ENCODE measurements around the gene SRCAP. TPM values are rescaled to one million over a fixed set of nuclear protein-coding genes. Genes with fewer than 3 reads are reported as not detected.

The SRCAP gene
- total RNA-seq, 1 experiment from 2014 or later, result 6.9 TPM

- no peaks in the 10 kb centered on the region for H3K9me3 ChIP-seq
- no peaks in the 10 kb centered on the region for H3K27me3 ChIP-seq
- H3K4me3 ChIP-seq, result no peak overlapping the region
- peaks cover 94% of the 10 kb centered on the region for H3K36me3 ChIP-seq
- DNase-seq, result no peak
Measured at GRCh38 chr16:30715750-30716445, 16.9 kb downstream of the SRCAP start.

DNA sequence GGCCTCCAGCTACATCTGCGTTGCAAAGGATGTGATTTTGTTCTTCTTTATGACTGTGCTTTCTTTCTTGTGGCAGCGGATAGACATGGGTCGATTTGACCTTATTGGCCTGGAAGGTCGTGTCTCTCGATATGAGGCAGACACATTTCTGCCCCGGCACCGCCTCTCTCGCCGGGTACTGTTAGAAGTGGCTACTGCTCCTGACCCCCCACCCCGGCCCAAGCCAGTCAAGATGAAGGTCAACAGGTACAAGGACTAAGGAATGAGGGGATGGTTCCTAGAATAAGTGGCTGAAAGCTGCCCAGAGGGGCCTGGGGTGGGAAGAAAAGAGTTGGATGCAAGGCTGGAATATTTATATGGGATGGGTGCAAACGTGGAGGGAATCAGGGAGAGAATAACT, 21.1 kb downstream of the SRCAP start:
- DNase-seq, result no peak
- H3K9me3 ChIP-seq, result no peaks in the 10 kb centered on the region
- H3K27me3 ChIP-seq, result no peaks in the 10 kb centered on the region
- H3K36me3 ChIP-seq, result peaks cover 95% of the 10 kb centered on the region
- no peak overlapping the region for H3K4me3 ChIP-seq

- DNase-seq, result no peak
- no peak overlapping the region for H3K4me3 ChIP-seq
- H3K9me3 ChIP-seq, result no peaks in the 10 kb centered on the region
- peaks cover 95% of the 10 kb centered on the region for H3K36me3 ChIP-seq
- no peaks in the 10 kb centered on the region for H3K27me3 ChIP-seq
Measured at GRCh38 chr16:30720694-30721093, 21.7 kb downstream of the SRCAP start.

GRCh38 chr16:30721167-30721566, 22.2 kb downstream of the SRCAP start:
- Histone ChIP-seq H3K4me3 (no peak overlapping the region), H3K36me3 (peaks cover 95% of the 10 kb centered on the region)
- DNase-seq, result no peak

DNA sequence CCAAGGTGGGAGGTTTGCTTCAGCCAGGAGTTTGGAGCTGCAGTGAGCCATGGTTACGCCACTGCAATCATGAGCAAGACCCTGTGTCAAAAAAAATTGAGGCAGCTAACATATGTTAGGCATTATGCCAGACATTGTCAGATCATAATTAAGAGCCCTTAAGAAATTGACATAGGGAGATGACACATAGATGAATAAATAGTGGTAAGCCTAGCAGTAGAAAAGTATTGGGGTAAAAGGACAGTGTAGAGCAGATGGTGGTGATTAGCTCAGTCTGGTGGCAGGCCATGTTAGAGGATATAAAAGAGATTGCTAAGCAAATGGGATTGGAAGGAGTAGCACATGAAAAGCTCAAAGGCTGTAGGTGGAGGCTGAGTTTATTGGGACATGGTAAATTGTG, 22.6 kb downstream of the SRCAP start:
- Histone ChIP-seq H3K4me3 (no peak overlapping the region), H3K9me3 (no peaks in the 10 kb centered on the region), H3K27me3 (no peaks in the 10 kb centered on the region), H3K36me3 (peaks cover 95% of the 10 kb centered on the region)
- DNase-seq, result no peak

More at GRCh38 chr16:30721167-30721566, 22.2 kb downstream of the SRCAP start:
- H3K9me3 ChIP-seq, result no peaks in the 10 kb centered on the region
- H3K27me3 ChIP-seq, result no peaks in the 10 kb centered on the region

GRCh38 chr16:30722443-30722842, 23.5 kb downstream of the SRCAP start:
- DNase-seq, result no peak
- peaks cover 96% of the 10 kb centered on the region for H3K36me3 ChIP-seq
- no peak overlapping the region for H3K4me3 ChIP-seq
- H3K9me3 ChIP-seq, result no peaks in the 10 kb centered on the region
- H3K27me3 ChIP-seq, result no peaks in the 10 kb centered on the region

DNA sequence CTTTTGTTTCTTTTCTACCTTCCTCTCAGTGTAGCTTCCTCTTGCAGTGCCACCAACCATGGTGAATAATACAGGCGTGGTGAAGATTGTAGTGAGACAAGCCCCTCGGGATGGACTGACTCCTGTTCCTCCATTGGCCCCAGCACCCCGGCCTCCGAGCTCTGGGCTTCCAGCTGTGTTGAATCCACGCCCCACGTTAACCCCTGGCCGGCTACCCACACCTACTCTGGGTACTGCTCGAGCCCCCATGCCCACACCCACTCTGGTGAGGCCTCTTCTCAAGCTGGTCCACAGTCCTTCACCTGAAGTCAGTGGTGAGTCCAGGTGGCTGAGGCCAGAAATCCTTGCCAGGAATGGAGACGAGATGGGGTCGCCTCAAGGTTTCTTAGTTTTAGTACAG, 23.9 kb downstream of the SRCAP start:
- Histone ChIP-seq H3K36me3 (peaks cover 97% of the 10 kb centered on the region), H3K27me3 (no peaks in the 10 kb centered on the region), H3K9me3 (no peaks in the 10 kb centered on the region), H3K4me3 (no peak overlapping the region)
- DNase-seq, result no peak

DNA sequence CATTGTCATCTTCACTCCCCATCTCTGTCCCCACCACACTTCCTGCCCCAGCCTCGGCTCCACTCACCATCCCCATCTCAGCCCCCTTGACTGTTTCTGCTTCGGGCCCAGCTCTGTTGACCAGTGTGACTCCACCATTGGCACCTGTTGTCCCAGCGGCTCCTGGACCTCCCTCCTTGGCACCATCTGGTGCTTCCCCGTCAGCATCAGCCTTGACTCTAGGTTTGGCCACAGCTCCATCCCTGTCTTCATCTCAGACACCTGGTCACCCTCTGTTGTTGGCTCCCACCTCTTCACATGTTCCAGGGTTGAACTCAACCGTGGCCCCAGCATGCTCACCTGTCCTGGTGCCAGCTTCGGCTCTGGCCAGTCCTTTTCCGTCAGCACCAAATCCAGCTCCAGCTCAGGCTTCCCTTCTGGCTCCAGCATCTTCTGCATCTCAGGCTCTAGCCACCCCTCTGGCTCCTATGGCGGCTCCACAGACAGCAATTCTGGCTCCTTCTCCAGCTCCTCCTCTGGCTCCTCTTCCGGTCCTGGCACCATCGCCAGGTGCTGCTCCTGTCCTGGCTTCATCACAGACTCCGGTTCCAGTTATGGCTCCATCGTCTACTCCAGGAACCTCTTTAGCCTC, 24.9 kb downstream of the SRCAP start:
- no peak overlapping the region for H3K4me3 ChIP-seq
- H3K36me3 ChIP-seq, result peaks cover 97% of the 10 kb centered on the region
- no peaks in the 10 kb centered on the region for H3K9me3 ChIP-seq
- DNase-seq, result no peak
- no peaks in the 10 kb centered on the region for H3K27me3 ChIP-seq

GRCh38 chr16:30724641-30725417, 25.9 kb downstream of the SRCAP start:
- H3K36me3 ChIP-seq, result peaks cover 100% of the 10 kb centered on the region
- DNase-seq, result no peak

GRCh38 chr16:30725418-30725792, 26.4 kb downstream of the SRCAP start:
- Histone ChIP-seq H3K4me3 (no peak overlapping the region), H3K27me3 (no peaks in the 10 kb centered on the region), H3K36me3 (peaks cover 100% of the 10 kb centered on the region), H3K9me3 (no peaks in the 10 kb centered on the region)
- DNase-seq, result no peak

More at GRCh38 chr16:30724641-30725417, 25.9 kb downstream of the SRCAP start:
- Histone ChIP-seq H3K27me3 (no peaks in the 10 kb centered on the region), H3K4me3 (no peak overlapping the region), H3K9me3 (no peaks in the 10 kb centered on the region)

DNA sequence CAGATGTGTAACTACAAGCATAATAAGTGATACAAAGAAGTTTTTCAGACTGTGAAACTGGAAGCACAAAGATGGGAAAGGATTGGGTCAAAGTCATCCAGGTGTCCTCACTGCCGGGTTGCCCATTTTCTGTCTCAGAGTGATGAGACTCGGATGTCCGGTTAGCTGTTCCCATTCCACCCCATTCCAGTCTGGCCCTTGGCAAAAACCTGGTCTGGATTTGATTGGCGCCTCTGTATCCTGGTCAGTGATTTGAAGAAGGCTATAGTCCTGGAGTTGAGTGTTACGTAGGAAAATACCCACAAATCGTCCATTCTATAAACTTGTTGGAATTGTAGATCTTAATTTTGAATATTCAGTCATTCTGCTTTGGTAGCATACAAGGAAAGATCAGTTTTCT, 29.4 kb downstream of the SRCAP start:
- Histone ChIP-seq H3K36me3 (peaks cover 100% of the 10 kb centered on the region), H3K4me3 (no peak overlapping the region), H3K27me3 (no peaks in the 10 kb centered on the region), H3K9me3 (no peaks in the 10 kb centered on the region)
- no peak for DNase-seq

- DNase-seq, result no peak
- Histone ChIP-seq H3K27me3 (no peaks in the 10 kb centered on the region), H3K9me3 (no peaks in the 10 kb centered on the region), H3K36me3 (peaks cover 100% of the 10 kb centered on the region), H3K4me3 (no peak overlapping the region)
Measured at GRCh38 chr16:30728899-30729672, 30.1 kb downstream of the SRCAP start.

DNA sequence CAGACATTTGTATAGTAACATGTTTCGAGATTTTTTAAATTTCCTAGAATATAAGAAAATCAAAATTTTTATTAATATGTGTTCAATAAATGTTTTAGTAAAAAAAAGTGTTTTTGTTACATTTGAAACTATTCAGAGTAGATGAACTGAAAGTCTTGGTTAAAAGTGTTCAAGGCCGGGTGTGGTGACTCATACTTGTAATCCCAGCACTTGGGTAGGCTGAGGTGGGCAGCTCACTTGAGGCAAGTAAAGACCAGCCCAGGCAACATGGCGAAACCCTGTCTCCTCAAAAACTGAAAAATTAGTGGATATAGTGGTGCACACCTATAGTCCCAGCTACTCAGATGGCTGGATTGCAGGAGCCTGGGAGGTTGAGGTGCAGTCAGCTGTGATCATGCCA, 32.4 kb downstream of the SRCAP start:
- Histone ChIP-seq H3K27me3 (no peaks in the 10 kb centered on the region), H3K36me3 (peaks cover 94% of the 10 kb centered on the region), H3K4me3 (no peak overlapping the region), H3K9me3 (no peaks in the 10 kb centered on the region)
- DNase-seq, result no peak

- H3K36me3 ChIP-seq, result peaks cover 90% of the 10 kb centered on the region
- H3K9me3 ChIP-seq, result no peaks in the 10 kb centered on the region
- DNase-seq, result no peak
- no peak overlapping the region for H3K4me3 ChIP-seq
- H3K27me3 ChIP-seq, result no peaks in the 10 kb centered on the region
Measured at GRCh38 chr16:30736995-30737793, 38.2 kb downstream of the SRCAP start.

- no peak overlapping the region for H3K4me3 ChIP-seq
- H3K9me3 ChIP-seq, result no peaks in the 10 kb centered on the region
- H3K36me3 ChIP-seq, result peaks cover 90% of the 10 kb centered on the region
- no peaks in the 10 kb centered on the region for H3K27me3 ChIP-seq
- no peak for DNase-seq
Measured at GRCh38 chr16:30737794-30738648, 39.0 kb downstream of the SRCAP start.

Measured in MG63 (cell line).